Measurements from ENCODE around the gene LRRC32.

Gene LRRC32

GRCh38 chr11:76638270-76639197 lies 32.0 kb downstream of the LRRC32 start:
- TF ChIP-seq, protein P1, sequence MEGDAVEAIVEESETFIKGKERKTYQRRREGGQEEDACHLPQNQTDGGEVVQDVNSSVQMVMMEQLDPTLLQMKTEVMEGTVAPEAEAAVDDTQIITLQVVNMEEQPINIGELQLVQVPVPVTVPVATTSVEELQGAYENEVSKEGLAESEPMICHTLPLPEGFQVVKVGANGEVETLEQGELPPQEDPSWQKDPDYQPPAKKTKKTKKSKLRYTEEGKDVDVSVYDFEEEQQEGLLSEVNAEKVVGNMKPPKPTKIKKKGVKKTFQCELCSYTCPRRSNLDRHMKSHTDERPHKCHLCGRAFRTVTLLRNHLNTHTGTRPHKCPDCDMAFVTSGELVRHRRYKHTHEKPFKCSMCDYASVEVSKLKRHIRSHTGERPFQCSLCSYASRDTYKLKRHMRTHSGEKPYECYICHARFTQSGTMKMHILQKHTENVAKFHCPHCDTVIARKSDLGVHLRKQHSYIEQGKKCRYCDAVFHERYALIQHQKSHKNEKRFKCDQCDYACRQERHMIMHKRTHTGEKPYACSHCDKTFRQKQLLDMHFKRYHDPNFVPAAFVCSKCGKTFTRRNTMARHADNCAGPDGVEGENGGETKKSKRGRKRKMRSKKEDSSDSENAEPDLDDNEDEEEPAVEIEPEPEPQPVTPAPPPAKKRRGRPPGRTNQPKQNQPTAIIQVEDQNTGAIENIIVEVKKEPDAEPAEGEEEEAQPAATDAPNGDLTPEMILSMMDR (IDR thresholded peaks at IDR 0.05) = no peak

DNA sequence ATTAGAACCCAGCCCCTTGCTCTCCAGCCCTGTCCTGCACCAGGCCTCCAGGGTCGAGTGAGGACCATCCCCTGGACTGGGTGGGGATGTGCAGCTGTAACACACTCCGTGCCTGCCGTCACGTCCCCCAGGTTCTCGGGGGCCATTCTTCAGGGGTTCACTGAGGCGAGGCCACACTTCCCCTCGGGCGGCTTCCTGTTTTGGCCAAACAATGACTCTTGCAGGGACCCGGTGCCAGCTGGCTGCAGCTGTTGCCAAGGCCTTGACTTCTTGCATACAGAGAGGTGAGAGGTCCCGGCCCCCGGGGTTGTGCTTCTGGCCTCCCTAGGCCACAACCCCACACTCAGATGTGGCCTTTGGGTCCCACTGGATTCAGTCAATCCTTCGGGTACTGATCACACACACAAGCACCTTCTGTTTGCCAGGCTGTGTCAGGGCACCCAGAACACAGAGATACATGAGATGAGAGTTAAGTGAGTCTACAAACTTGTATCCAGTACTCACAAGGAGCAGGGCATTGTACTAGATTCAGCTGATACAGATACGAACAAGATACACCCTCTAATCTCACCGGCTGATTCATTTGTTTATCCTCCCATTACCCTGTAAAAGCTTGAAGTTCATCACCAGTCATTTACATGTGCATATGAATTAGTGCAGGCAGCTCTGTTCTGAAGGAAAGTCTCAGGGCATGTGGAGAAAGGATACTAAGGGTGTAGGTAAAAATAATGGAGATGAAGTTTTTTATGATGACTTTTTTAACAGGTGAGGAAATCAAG lies 32.9 kb downstream of the LRRC32 start:
- TF ChIP-seq, protein P1 (IDR thresholded peaks at IDR 0.05) = no peak

DNA sequence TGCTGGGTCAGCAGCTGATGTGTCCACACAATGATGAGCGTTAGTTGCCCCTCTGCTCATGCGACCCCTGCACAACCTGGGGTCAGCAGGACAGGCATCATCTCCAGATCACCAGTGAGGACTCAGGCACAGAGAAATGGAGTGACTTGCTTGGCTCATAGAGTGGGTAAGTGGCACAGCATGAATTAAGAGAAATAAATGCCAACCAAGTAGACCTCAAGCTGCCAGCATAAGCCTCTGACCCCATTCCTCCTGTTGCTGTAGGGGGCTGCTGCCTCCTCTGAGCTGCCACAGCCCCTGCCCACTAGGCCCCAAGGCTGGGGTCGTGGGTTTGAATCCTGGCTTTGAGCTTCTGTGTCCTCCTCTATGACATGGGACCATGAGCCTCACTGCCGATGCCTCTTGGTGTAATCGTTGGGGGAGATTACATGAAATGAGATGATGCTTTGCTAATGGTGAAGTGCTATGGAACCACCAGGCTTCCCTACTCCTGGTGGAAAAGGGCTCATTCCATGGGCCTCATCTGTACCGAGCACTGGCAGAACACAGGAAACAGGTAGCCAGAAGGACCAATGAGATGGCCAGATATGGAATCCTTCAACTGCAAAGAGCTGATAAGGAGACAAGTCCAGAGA lies 33.6 kb downstream of the LRRC32 start:
- TF ChIP-seq, protein P1 (IDR thresholded peaks at IDR 0.05) = no peak

GRCh38 chr11:76635991-76636738 lies 34.4 kb downstream of the LRRC32 start:
- TF ChIP-seq, protein P1 (IDR thresholded peaks at IDR 0.05) = no peak

GRCh38 chr11:76634886-76635285 lies 35.7 kb downstream of the LRRC32 start:
- TF ChIP-seq, protein P1 (IDR thresholded peaks at IDR 0.05) = no peak

DNA sequence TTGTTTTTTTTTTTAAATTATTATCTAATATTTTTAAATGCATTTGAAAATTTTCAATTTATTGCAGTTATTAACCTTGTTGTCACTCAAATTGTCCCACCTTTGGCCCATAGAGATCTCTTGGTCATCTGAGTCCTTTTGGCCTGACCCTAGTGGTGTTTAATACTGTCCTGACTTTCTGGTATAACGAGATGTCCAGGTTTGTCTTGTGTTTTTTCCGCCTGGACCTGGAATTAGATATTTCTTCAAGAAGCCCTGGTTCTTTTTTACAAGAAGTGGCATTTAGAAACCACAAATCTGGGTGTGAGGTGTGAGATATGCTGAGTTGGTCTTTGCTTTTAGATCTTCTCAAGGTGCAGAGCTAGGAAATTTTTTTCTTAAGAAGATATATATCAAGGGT lies 38.1 kb downstream of the LRRC32 start:
- TF ChIP-seq, protein P1 (IDR thresholded peaks at IDR 0.05) = no peak

Measured in LNCAP (cell line).